Type B pancreatic cell (in vitro differentiated cells): Measurements from ENCODE around the gene LEO1. TPM values are rescaled to one million over a fixed set of nuclear protein-coding genes. Genes with fewer than 3 reads are reported as not detected.

Source experiments
- DNase-seq: peaks from one replicate; pipeline ENCODE4 v3.0.0; 2021; ENCODE audit warnings: mixed read lengths; ENCODE audit not compliant: unreplicated experiment; ENCODE audit errors: extremely low spot score
- H3K27ac Mint-ChIP-seq: 2 replicates; pipeline ENCODE4 v1.8.0; 2021; ENCODE audit warnings: mild to moderate bottlenecking, mixed read lengths
- H3K27me3 Mint-ChIP-seq: 2 replicates; pipeline ENCODE4 v1.8.0; 2021; ENCODE audit warnings: mixed read lengths
- H3K36me3 Mint-ChIP-seq: 2 replicates; pipeline ENCODE4 v1.8.0; 2021; ENCODE audit warnings: mixed read lengths
- H3K4me1 Mint-ChIP-seq: one replicate; pipeline ENCODE4 v1.8.0; 2021; ENCODE audit warnings: mixed read lengths; ENCODE audit not compliant: unreplicated experiment
- H3K4me3 Mint-ChIP-seq: 2 replicates; pipeline ENCODE4 v1.8.0; 2021; ENCODE audit warnings: mild to moderate bottlenecking, mixed read lengths
- H3K9me3 Mint-ChIP-seq: 2 replicates; pipeline ENCODE4 v1.8.0; 2021; ENCODE audit warnings: mixed read lengths
- total RNA-seq: library from RNA; stranded (reverse); gene quantifications from 2 replicates; pipeline ENCODE4 v1.2.1, GENCODE V29; 2021; ENCODE audit warnings: low replicate concordance
- TF ChIP-seq, protein P1 (sequence below): fragments of 200-600 bp; sonication (generic); conservative IDR thresholded peaks from 2 replicates; pipeline ENCODE4 v1.5.0; 2021; ENCODE audit warnings: antibody characterized with exemption, mild to moderate bottlenecking

Gene LEO1
- total RNA-seq, 1 donor from 2014 or later: 30.0 TPM

DNA sequence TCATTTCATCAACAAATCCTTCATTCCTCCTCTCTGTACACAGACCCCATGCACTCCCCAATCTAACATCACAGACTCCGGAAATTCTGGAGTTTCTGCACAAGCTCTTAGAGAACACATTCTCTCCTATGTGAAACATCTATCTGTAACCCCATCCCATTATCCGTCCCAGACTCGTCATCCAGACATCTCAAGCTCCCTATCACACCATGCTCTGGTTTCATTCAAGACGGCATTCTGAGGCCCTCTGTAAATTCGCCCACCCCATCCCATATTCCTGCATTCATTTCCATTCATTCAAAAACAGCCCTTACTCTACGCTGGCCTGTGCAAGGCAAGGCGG lies 575 bp downstream of the LEO1 start:
- DNase-seq: no peak
- Mint-ChIP-seq H3K4me3 (peak overlapping the region; percentile 97), H3K27me3 (peaks cover 4% of the 10 kb centered on the region), H3K9me3 (peaks cover 4% of the 10 kb centered on the region), H3K27ac (peak overlapping the region; percentile 99), H3K4me1 (peaks cover 15% of the 10 kb centered on the region), H3K36me3 (peaks cover 23% of the 10 kb centered on the region)
- TF ChIP-seq, protein P1, sequence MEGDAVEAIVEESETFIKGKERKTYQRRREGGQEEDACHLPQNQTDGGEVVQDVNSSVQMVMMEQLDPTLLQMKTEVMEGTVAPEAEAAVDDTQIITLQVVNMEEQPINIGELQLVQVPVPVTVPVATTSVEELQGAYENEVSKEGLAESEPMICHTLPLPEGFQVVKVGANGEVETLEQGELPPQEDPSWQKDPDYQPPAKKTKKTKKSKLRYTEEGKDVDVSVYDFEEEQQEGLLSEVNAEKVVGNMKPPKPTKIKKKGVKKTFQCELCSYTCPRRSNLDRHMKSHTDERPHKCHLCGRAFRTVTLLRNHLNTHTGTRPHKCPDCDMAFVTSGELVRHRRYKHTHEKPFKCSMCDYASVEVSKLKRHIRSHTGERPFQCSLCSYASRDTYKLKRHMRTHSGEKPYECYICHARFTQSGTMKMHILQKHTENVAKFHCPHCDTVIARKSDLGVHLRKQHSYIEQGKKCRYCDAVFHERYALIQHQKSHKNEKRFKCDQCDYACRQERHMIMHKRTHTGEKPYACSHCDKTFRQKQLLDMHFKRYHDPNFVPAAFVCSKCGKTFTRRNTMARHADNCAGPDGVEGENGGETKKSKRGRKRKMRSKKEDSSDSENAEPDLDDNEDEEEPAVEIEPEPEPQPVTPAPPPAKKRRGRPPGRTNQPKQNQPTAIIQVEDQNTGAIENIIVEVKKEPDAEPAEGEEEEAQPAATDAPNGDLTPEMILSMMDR: no peak

DNA sequence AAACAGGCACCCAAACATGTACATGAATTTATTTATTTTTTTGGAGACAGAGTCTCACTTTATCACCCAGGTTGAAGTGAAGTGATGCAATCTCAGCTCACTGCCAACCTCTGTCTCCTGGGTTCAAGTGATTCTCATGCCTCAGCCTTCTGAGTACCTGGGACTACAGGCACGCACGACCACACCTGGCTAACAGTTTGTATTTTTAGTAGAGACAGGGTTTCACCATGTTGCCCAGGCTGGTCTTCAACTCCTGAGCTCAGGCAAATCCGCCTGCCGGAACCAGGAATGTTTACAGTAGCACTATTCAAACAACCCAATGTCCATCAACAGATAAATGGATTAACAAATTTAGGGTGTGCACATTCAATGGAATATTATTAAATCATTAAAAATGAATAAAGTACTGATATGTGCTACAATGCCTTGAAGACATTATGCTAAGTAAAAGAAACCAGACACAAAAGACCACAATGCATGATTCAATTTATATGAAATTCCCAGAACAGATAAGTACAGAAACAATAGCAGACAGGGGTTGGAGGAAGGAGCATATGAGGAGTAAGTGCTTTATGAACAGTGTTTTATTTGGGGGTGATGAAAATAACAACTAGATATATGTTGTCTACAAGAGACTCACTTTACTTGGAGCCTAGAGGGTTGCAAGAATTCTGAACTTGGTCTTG lies 1.3 kb downstream of the LEO1 start:
- TF ChIP-seq, protein P1: no peak
- DNase-seq: no peak
- Mint-ChIP-seq H3K27me3 (peaks cover 4% of the 10 kb centered on the region), H3K27ac (peak overlapping the region; percentile 99), H3K9me3 (peaks cover 4% of the 10 kb centered on the region), H3K36me3 (peaks cover 30% of the 10 kb centered on the region), H3K4me3 (peak overlapping the region; percentile 97), H3K4me1 (peaks cover 15% of the 10 kb centered on the region)

DNA sequence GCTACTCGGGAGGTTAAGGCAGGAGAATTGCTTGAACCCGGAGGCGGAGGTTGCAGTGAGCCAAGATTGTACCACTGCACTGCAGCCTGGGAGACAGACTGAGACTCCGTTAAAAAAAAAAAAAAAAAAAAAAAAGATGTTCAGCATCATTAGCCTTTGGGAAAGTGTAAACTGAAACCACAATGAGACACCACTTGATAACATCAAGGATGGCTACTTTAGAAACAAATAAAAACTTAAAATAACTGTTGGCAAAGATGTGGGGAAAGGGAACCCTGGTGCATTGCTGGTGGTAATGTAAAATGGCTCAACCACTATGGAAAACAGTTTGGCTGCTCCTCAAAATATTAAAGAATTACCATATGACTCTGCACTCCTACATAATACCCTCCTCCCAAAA lies 1.9 kb downstream of the LEO1 start:
- H3K27ac Mint-ChIP-seq: peak overlapping the region; percentile 99
- no peak for DNase-seq
- H3K4me3 Mint-ChIP-seq: peak overlapping the region; percentile 97
- peaks cover 4% of the 10 kb centered on the region for H3K27me3 Mint-ChIP-seq
- peaks cover 4% of the 10 kb centered on the region for H3K9me3 Mint-ChIP-seq
- TF ChIP-seq, protein P1: no peak
- peaks cover 15% of the 10 kb centered on the region for H3K4me1 Mint-ChIP-seq
- peaks cover 31% of the 10 kb centered on the region for H3K36me3 Mint-ChIP-seq

DNA sequence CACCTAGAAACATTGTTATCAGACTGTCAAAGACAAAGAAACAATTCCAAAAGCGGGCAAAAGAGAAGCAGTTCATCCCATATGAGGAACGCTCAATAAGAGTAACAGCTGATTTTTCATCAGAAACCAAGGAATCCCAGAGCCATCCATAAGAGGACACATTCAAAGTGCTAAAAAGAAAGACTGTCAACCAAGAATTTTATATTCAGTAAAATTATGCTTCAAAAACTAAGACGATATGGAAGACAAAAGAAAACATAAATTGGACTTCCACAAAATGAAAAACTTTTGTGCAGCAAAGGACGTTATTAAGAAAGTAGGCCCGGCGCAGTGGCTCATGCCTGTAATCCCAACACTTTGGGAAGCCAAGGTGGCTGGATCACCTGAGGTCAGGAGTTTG lies 4.0 kb downstream of the LEO1 start:
- no peak for DNase-seq
- peaks cover 4% of the 10 kb centered on the region for H3K27me3 Mint-ChIP-seq
- peaks cover 15% of the 10 kb centered on the region for H3K4me1 Mint-ChIP-seq
- peaks cover 4% of the 10 kb centered on the region for H3K9me3 Mint-ChIP-seq
- TF ChIP-seq, protein P1: no peak
- peak overlapping the region; percentile 7 for H3K4me3 Mint-ChIP-seq
- H3K27ac Mint-ChIP-seq: peak overlapping the region; percentile 12
- peaks cover 41% of the 10 kb centered on the region for H3K36me3 Mint-ChIP-seq

DNA sequence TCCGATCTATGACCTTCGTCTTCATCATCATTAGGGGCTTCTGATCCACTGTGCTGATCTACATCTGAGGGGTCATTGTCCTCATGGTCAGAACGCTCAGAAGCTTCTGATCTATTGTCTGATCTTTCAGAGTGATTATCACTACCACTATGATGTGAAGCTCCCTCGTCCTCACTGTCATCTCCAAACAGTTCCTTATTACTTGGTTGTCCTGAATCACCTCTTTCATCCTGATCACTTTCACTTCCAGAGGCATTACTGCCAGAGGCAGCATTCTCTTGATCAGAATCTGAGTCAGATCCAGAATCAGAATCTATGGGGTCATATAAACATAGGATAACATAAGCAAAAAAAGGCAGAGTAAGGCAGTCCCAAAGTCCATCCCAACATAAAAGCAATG lies 5.4 kb downstream of the LEO1 start:
- Mint-ChIP-seq H3K27me3 (no peaks in the 10 kb centered on the region), H3K36me3 (peaks cover 36% of the 10 kb centered on the region), H3K4me1 (peaks cover 10% of the 10 kb centered on the region), H3K9me3 (peaks cover 4% of the 10 kb centered on the region), H3K27ac (no peak overlapping the region), H3K4me3 (no peak overlapping the region)
- no peak for DNase-seq
- TF ChIP-seq, protein P1: no peak
